Subcutaneous adipose tissue (tissue), 4 donors: ENCODE results near the gene MYEF2. TPM values are rescaled to one million over a fixed set of nuclear protein-coding genes. Genes with fewer than 3 reads are reported as not detected.

Experiments used
- CTCF ChIP-seq: fragments of 450-650 bp; IDR thresholded peaks from one replicate; pipeline ENCODE4 v1.5.1; 2016; ENCODE audit warnings: low read depth, mild to moderate bottlenecking, control low read depth, antibody characterized with exemption, moderate library complexity
- total RNA-seq, 4 donors: library from RNA; depleted of rRNA; stranded (reverse); fragments of >200 nt; gene quantifications; one replicate each; pipeline ENCODE4 v1.1.0, GENCODE V29; 2016

MYEF2 gene
- total RNA-seq, 4 donors from 2014 or later = 5.5 to 14.1 (median 11.2) TPM

- TF ChIP-seq CTCF = no peak
Observed at GRCh38 chr15:48202068-48202467, 24.0 kb upstream of the MYEF2 start.

GRCh38 chr15:48191574-48192225 lies 13.6 kb upstream of the MYEF2 start, which contains the start of gene CTXN2:
CTXN2 (plus strand) TSS chr15:48191665; CDS start chr15:48201301, 9,636 bp downstream.
- TF ChIP-seq CTCF = no peak

GRCh38 chr15:48190932-48191573 lies 13.0 kb upstream of the MYEF2 start:
- TF ChIP-seq CTCF = no peak

GRCh38 chr15:48186271-48186670 lies 8.2 kb upstream of the MYEF2 start:
- no peak for TF ChIP-seq CTCF

GRCh38 chr15:48185529-48185928 lies 7.4 kb upstream of the MYEF2 start:
- no peak for TF ChIP-seq CTCF

GRCh38 chr15:48182749-48183148 lies 4.7 kb upstream of the MYEF2 start:
- no peak for TF ChIP-seq CTCF

- no peak for TF ChIP-seq CTCF
Observed at GRCh38 chr15:48178648-48178931, 495 bp upstream of the MYEF2 start.
